GM13976 (cell line): Measurements from ENCODE around the gene ZC3H12A.
A peak's percentile ranks its signal among the peaks of the same experiment; 100 is the strongest.

Experiments
- DNase-seq: peaks from one replicate; pipeline ENCODE4 v3.0.0; 2012; ENCODE audit warnings: low spot score
- in situ Hi-C: fragments of 300-500 bp; cut with MboI; formaldehyde crosslinking; loops from one replicate; pipeline ENCODE4 v1.12.0; 2022; ENCODE audit warnings: low sequenced_read_pairs, mixed read lengths, inconsistent platforms; ENCODE audit not compliant: unreplicated experiment
- TF ChIP-seq, protein P1 (sequence below): IDR thresholded peaks from 2 replicates; pipeline ENCODE4 v1.5.1; 2012; ENCODE audit warnings: borderline replicate concordance, mild to moderate bottlenecking; ENCODE audit not compliant: insufficient read depth; ENCODE audit errors: extremely low read depth, missing control alignments, control extremely low read depth

ZC3H12A gene

DNA sequence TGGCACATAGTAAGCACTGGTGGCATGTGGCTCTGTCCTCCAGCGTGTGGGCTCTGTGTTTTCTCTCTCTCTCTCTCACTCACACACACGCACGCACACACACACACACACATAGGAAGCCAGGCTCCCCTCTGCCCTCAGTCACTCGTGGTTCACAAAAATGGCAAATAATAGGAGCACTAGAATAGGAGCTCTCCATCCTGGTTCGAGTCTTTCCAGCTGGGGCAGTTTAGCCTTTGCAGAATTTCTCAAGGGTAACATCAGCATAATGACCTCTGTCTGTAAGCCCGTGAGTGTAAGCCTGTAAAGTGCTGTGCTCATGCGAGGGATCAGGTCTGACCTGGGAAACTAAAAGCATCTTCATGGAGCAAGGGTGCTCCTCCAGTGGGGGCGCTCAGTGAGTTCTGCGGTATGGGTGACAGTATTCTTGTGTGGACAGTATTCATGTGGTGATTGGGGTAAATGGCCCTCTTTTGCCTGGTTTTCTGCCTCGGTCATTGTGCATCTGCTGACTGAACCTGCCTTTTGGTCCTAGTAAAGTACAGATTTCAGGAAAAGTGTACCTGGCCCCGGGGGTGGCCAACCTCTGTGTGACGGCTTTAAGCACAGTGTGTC lies 842 bp upstream of the ZC3H12A start:
- in situ Hi-C loops = no loop called here
- peak; percentile 40 for DNase-seq

GRCh38 chr1:37474697-37475379 lies 458 bp downstream of the ZC3H12A start:
- peak; percentile 30 for DNase-seq
- in situ Hi-C loops = no loop called here
- TF ChIP-seq, protein P1, sequence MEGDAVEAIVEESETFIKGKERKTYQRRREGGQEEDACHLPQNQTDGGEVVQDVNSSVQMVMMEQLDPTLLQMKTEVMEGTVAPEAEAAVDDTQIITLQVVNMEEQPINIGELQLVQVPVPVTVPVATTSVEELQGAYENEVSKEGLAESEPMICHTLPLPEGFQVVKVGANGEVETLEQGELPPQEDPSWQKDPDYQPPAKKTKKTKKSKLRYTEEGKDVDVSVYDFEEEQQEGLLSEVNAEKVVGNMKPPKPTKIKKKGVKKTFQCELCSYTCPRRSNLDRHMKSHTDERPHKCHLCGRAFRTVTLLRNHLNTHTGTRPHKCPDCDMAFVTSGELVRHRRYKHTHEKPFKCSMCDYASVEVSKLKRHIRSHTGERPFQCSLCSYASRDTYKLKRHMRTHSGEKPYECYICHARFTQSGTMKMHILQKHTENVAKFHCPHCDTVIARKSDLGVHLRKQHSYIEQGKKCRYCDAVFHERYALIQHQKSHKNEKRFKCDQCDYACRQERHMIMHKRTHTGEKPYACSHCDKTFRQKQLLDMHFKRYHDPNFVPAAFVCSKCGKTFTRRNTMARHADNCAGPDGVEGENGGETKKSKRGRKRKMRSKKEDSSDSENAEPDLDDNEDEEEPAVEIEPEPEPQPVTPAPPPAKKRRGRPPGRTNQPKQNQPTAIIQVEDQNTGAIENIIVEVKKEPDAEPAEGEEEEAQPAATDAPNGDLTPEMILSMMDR = no peak

More for the DNA sequence above, 842 bp upstream of the ZC3H12A start:
- TF ChIP-seq, protein P1 = no peak

DNA sequence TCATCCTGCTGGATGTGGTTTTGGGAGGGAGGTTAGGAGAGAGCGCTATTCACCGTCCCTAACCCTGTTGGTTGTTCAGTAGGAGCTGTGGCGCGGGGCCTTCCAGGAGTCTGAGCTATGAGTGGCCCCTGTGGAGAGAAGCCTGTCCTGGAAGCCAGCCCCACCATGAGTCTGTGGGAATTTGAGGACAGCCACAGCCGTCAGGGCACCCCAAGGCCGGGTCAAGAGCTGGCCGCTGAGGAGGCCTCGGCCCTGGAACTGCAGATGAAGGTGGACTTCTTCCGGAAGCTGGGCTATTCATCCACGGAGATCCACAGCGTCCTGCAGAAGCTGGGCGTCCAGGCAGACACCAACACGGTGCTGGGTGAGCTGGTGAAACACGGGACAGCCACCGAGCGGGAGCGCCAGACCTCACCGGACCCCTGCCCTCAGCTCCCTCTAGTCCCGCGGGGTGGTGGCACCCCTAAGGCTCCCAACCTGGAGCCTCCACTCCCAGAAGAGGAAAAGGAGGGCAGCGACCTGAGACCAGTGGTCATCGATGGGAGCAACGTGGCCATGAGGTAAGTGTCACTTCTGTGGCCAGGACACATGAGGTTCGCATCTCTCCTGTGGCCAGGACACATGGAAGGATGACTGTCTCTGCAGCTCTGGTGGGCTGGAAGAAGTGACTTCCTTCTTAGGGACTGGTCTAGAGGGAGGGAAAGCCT lies 1.2 kb downstream of the ZC3H12A start:
- in situ Hi-C loops = no loop called here
- TF ChIP-seq, protein P1 = no peak
- peak; percentile 28 for DNase-seq

GRCh38 chr1:37476087-37476452 lies 1.7 kb downstream of the ZC3H12A start:
- TF ChIP-seq, protein P1 = no peak
- DNase-seq = no peak
- in situ Hi-C loops = no loop called here

GRCh38 chr1:37476460-37477197 lies 2.2 kb downstream of the ZC3H12A start:
- peak; percentile 13 for DNase-seq
- in situ Hi-C loops = no loop called here
- TF ChIP-seq, protein P1 = no peak
